Liver (tissue), 3 donors: Measurements from ENCODE around the gene HRCT1.

Experiments
- ATF3 ChIP-seq: IDR thresholded peaks from 2 replicates; pipeline ENCODE4 v1.6.1; 2016; ENCODE audit warnings: antibody characterized with exemption
- HNF4G ChIP-seq: IDR thresholded peaks from 2 replicates; pipeline ENCODE4 v1.6.1; 2016; ENCODE audit warnings: antibody characterized with exemption
- JUND ChIP-seq, 2 donors: IDR thresholded peaks; 2 replicates each; pipeline ENCODE4 v1.6.1; 2016; ENCODE audit warnings: antibody characterized with exemption in 2 of 2
- RAD21 ChIP-seq, 2 donors: IDR thresholded peaks; 2 replicates each; pipeline ENCODE4 v1.6.1; 2016; ENCODE audit warnings: antibody characterized with exemption in 2 of 2, mild to moderate bottlenecking in 2 of 2
- REST ChIP-seq: IDR thresholded peaks from 2 replicates; pipeline ENCODE4 v1.6.1; 2016; ENCODE audit warnings: antibody characterized with exemption, mild to moderate bottlenecking
- SP1 ChIP-seq: IDR thresholded peaks from 2 replicates; pipeline ENCODE4 v1.6.1; 2018; ENCODE audit warnings: antibody characterized with exemption, mild to moderate bottlenecking
- TAF1 ChIP-seq: conservative IDR thresholded peaks from 2 replicates; pipeline ENCODE4 v1.6.1; 2016; ENCODE audit warnings: antibody characterized with exemption, mild to moderate bottlenecking
- TF ChIP-seq, protein P1 (sequence below): fragments of 150-350 bp; IDR thresholded peaks from 2 replicates; pipeline ENCODE4 v1.5.1; 2017; ENCODE audit warnings: improper control_type of control experiment, low read depth, low read length; ENCODE audit not compliant: missing input control
- TF ChIP-seq, protein P2 (sequence below): IDR thresholded peaks from 2 replicates; pipeline ENCODE4 v1.6.1; 2016; ENCODE audit warnings: antibody characterized with exemption
- donor health status: healthy.
- donor health status: healthy.

GRCh38 chr9:35918780-35919179 lies 12.8 kb downstream of the HRCT1 start:
- TF ChIP-seq HNF4G (no peak), ATF3 (no peak), TAF1 (no peak), JUND (IDR thresholded peaks at IDR 0.05) (no peak), REST (no peak), RAD21 (IDR thresholded peaks at IDR 0.05) (no peak), SP1 (no peak)
- TF ChIP-seq, protein P1, sequence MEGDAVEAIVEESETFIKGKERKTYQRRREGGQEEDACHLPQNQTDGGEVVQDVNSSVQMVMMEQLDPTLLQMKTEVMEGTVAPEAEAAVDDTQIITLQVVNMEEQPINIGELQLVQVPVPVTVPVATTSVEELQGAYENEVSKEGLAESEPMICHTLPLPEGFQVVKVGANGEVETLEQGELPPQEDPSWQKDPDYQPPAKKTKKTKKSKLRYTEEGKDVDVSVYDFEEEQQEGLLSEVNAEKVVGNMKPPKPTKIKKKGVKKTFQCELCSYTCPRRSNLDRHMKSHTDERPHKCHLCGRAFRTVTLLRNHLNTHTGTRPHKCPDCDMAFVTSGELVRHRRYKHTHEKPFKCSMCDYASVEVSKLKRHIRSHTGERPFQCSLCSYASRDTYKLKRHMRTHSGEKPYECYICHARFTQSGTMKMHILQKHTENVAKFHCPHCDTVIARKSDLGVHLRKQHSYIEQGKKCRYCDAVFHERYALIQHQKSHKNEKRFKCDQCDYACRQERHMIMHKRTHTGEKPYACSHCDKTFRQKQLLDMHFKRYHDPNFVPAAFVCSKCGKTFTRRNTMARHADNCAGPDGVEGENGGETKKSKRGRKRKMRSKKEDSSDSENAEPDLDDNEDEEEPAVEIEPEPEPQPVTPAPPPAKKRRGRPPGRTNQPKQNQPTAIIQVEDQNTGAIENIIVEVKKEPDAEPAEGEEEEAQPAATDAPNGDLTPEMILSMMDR, result no peak
- TF ChIP-seq, protein P2, sequence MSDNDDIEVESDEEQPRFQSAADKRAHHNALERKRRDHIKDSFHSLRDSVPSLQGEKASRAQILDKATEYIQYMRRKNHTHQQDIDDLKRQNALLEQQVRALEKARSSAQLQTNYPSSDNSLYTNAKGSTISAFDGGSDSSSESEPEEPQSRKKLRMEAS, result no peak
